ENCODE data around the gene ENGASE.
A peak's percentile ranks its signal among the peaks of the same experiment; 100 is the strongest.

The ENGASE gene

DNA sequence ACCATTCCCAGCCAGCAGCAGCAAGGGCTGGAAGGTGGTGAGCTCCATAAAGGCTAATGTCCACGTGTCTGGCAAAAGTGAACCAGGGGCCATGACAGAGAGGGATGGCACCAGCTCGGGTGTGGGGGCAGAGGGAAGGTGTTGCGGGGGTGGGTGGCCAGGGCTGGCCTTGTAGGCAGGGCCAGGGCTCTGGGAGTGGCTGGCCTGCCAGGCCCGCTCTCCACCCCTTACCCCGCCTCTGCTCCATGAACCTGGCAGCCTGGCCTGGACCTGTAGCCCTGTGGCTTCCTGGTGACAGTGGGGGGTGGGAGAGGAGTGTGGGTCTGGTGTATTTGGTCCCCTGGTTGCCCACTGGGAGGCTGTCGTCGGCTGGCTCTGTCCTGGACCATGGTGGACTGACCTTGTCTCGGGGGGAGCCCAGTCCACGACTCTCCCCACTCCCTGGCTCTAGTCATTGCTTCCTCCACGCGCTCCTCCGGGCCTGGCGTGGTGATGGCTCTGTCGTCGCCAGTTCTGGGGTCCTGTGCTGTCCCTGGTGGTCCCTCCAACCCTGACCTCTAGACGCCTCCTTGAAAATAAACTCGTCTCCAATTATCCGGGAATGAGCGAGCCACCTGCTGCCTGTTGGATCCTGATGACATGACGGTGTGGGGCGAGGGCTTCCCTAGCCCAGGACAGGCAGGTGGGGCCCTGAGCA, 50.0 kb downstream of the ENGASE start:
- no peak for TF ChIP-seq CTCF (conservative IDR thresholded peaks at IDR 0.05; ENCODE audit: low read depth, low read length)
- DNase-seq (ENCODE audit: low read depth): no peak
- H3K4me3 ChIP-seq (ENCODE audit: low read depth, low read length): no peak overlapping the region

DNA sequence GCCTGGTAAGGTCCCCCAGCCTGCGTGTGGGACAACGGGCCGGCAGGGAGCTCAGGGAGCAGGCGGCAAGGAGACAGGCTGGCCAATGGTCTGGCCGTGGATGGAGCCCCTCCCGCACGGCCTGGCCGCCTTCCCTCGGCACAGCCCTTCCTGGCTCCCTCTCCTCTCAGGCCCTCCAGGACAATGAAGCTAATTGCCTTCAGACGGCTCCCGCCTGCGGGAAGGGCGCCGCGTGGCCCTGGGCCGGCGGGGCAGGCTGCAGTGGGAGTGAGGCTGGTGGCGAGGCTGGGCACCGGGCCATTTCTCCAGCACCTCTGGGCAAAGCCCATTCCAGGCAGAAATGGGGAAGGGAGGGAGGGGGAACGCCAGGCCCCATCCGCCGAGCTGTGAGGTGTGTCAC, 50.9 kb downstream of the ENGASE start:
- no peak for DNase-seq (ENCODE audit: low read depth)
- TF ChIP-seq CTCF (conservative IDR thresholded peaks at IDR 0.05; ENCODE audit: low read depth, low read length): no peak

DNA sequence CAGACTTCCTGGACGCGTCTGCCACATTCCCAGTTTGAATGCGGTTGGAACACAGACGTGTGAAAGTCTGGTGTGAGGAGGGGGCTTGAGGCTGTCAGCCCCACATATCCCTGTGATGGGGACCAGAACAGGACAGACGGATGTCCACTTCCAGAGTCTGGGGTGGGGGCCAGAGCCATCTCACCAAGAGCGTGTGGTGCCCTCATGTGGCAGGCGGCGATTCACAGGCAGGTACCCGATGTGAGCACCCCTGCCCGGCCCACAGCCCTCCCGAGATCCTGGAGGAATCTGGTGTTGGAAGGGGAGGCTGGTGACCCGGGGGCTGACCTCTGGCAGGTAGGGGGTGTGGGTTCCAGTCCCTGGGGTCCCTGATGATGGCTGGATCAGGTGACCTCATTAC, 51.5 kb downstream of the ENGASE start:
- no peak overlapping the region for H3K4me3 ChIP-seq (ENCODE audit: low read depth, low read length)
- DNase-seq (ENCODE audit: low read depth): peak; percentile 5
- peak; percentile 31 for TF ChIP-seq CTCF (conservative IDR thresholded peaks at IDR 0.05; ENCODE audit: low read depth, low read length)

More for the DNA sequence above, 50.9 kb downstream of the ENGASE start:
- no peak overlapping the region for H3K4me3 ChIP-seq (ENCODE audit: low read depth, low read length)

DNA sequence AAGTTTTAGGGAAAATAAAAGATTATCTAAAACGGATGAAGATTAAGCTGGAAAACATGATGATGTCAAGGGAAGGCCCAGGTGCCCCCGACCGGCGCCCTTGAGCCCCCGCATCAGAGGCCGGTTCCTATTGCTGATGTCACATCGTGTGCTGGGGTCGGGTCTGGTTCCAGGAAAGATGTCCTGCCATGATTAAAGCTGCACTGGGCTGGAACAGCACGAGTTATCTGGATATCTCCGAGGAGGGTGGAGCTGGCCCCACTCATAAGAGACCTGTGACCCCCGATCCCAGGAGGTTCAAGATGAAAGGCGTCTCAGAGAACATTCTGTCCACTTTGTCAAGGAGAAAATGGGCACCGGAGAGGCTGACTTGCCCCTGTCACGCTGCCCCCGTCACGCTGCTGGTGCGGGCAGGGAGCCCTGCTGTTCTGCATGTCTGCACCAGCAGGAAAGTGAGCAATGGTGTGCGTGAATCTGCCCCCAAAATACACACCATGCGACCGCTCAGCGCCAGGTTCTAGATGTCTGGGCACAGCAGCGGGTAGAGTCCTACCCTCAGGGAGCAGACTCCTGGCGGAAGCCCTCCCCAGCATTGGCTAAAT, 53.0 kb downstream of the ENGASE start:
- no peak for DNase-seq (ENCODE audit: low read depth)
- no peak overlapping the region for H3K4me3 ChIP-seq (ENCODE audit: low read depth, low read length)
- no peak for TF ChIP-seq CTCF (conservative IDR thresholded peaks at IDR 0.05; ENCODE audit: low read depth, low read length)

DNA sequence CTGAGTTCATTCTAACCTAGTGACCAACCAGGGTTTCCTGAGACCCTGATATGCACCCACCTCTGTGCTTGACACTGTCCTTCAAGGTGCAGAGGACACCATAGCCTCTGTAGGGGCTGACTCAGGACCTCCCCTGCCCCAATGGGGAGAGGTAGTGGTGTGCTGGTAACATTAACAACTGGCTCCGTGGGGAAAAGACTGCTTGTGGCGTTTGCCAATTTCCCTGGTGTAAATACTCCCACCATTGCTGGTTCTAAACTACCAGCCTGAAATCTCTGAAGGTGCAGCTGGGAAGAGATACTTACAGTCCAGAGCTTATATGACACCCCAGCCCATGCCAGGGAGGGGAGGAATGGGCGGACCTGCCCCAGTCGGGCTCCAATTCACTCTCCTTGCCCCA, 54.9 kb downstream of the ENGASE start:
- no peak for TF ChIP-seq CTCF (conservative IDR thresholded peaks at IDR 0.05; ENCODE audit: low read depth, low read length)
- no peak for DNase-seq (ENCODE audit: low read depth)
- H3K4me3 ChIP-seq (ENCODE audit: low read depth, low read length): no peak overlapping the region

- DNase-seq (ENCODE audit: low read depth): no peak
- no peak for TF ChIP-seq CTCF (conservative IDR thresholded peaks at IDR 0.05; ENCODE audit: low read depth, low read length)
- no peak overlapping the region for H3K4me3 ChIP-seq (ENCODE audit: low read depth, low read length)
Observed at GRCh38 chr17:79130536-79131273, 56.1 kb downstream of the ENGASE start.
